HEK293 (cell line): Measurements from ENCODE around the gene GFI1.
A peak's percentile ranks its signal among the peaks of the same experiment; 100 is the strongest.

ENCODE experiments used
- CTCF ChIA-PET: fragments of 350-600 bp; formaldehyde crosslinking; extraction: SDS; loops from one replicate; lab custom pipeline; 2021; ENCODE audit warnings: antibody characterized with exemption; lab: Yijun Ruan, JAX
- POLR2A ChIA-PET: fragments of 300-600 bp; formaldehyde crosslinking; extraction: SDS; loops from one replicate; lab custom pipeline; 2020; ENCODE audit warnings: antibody characterized with exemption, inconsistent platforms; lab: Yijun Ruan, JAX
- H3K27ac ChIP-seq: fragments of 200-500 bp; sonication (Bioruptor generic); 2 replicates; pipeline ENCODE4 v1.5.1; 2014; ENCODE audit warnings: low read depth, low read length, control low read depth, inconsistent platforms; ENCODE audit errors: extremely low read depth
- H3K36me3 ChIP-seq, 2 experiments: fragments of 200-500 bp in 1 of 2; sonication (Bioruptor generic) in 1 of 2; 1 replicate in 1 of 2; 2 replicates in 1 of 2; pipeline ENCODE4 v1.5.1; 2014 to 2017; ENCODE audit warnings: inconsistent platforms in 2 of 2, low read length in 2 of 2; ENCODE audit not compliant: control insufficient read depth in 2 of 2, insufficient read depth in 1 of 2
- H3K4me1 ChIP-seq: fragments of 200-500 bp; sonication (Bioruptor generic); 2 replicates; pipeline ENCODE4 v1.5.1; 2014; ENCODE audit warnings: mild to moderate bottlenecking, low read length, inconsistent platforms; ENCODE audit not compliant: control insufficient read depth, insufficient read depth
- H3K4me3 ChIP-seq: 2 replicates; pipeline ENCODE4 v1.5.1; 2011; ENCODE audit warnings: low read depth, mild to moderate bottlenecking, control low read depth, low read length, moderate library complexity
- H3K9me3 ChIP-seq: fragments of 200-500 bp; sonication (Bioruptor generic); 2 replicates; pipeline ENCODE4 v1.5.1; 2014; ENCODE audit warnings: low read depth, low read length, inconsistent platforms; ENCODE audit not compliant: control insufficient read depth, insufficient read depth
- ATF2 ChIP-seq: fragments of 450-650 bp; formaldehyde crosslinking; IDR thresholded peaks from 2 replicates; pipeline ENCODE4 v1.5.1; 2016; ENCODE audit warnings: missing biosample characterization, missing genetic modification characterization, low read depth
- FEZF1 ChIP-seq: fragments of 450-650 bp; formaldehyde crosslinking; IDR thresholded peaks from 2 replicates; pipeline ENCODE4 v1.5.1; 2016; ENCODE audit warnings: missing biosample characterization, missing genetic modification characterization
- GFI1B ChIP-seq: fragments of 450-650 bp; formaldehyde crosslinking; IDR thresholded peaks from 2 replicates; pipeline ENCODE4 v1.5.1; 2016; ENCODE audit warnings: missing biosample characterization, missing genetic modification characterization
- KLF7 ChIP-seq: fragments of 450-650 bp; formaldehyde crosslinking; IDR thresholded peaks from 2 replicates; pipeline ENCODE4 v1.5.1; 2016; ENCODE audit warnings: missing biosample characterization, missing genetic modification characterization, borderline replicate concordance
- PRDM4 ChIP-seq: fragments of 450-650 bp; formaldehyde crosslinking; IDR thresholded peaks from 2 replicates; pipeline ENCODE4 v1.5.1; 2017; ENCODE audit warnings: missing biosample characterization, missing genetic modification characterization
- SP3 ChIP-seq: fragments of 450-650 bp; formaldehyde crosslinking; IDR thresholded peaks from 2 replicates; pipeline ENCODE4 v1.5.1; 2016; ENCODE audit warnings: missing biosample characterization, missing genetic modification characterization
- TRIM28 ChIP-seq: IDR thresholded peaks from 2 replicates; pipeline ENCODE4 v1.6.1; 2011; ENCODE audit warnings: low read length, control low read depth, borderline replicate concordance
- ZBTB17 ChIP-seq: fragments of 450-650 bp; formaldehyde crosslinking; IDR thresholded peaks from 2 replicates; pipeline ENCODE4 v1.5.1; 2016; ENCODE audit warnings: missing biosample characterization, missing genetic modification characterization
- ZBTB20 ChIP-seq: fragments of 450-650 bp; formaldehyde crosslinking; IDR thresholded peaks from 2 replicates; pipeline ENCODE4 v1.5.1; 2016; ENCODE audit warnings: missing biosample characterization, missing genetic modification characterization
- ZBTB21 ChIP-seq: fragments of 450-650 bp; formaldehyde crosslinking; IDR thresholded peaks from 2 replicates; pipeline ENCODE4 v1.5.1; 2017; ENCODE audit warnings: missing biosample characterization, missing genetic modification characterization
- ZBTB8A ChIP-seq: fragments of 450-650 bp; formaldehyde crosslinking; IDR thresholded peaks from 2 replicates; pipeline ENCODE4 v1.5.1; 2016; ENCODE audit warnings: missing biosample characterization, missing genetic modification characterization
- ZFP69B ChIP-seq: fragments of 450-650 bp; formaldehyde crosslinking; IDR thresholded peaks from 2 replicates; pipeline ENCODE4 v1.5.1; 2016; ENCODE audit warnings: missing biosample characterization, missing genetic modification characterization
- ZNF169 ChIP-seq: fragments of 450-650 bp; formaldehyde crosslinking; IDR thresholded peaks from 2 replicates; pipeline ENCODE4 v1.5.1; 2016; ENCODE audit warnings: missing biosample characterization, missing genetic modification characterization
- ZNF223 ChIP-seq: fragments of 450-650 bp; formaldehyde crosslinking; IDR thresholded peaks from 2 replicates; pipeline ENCODE4 v1.5.1; 2016; ENCODE audit warnings: missing biosample characterization, missing genetic modification characterization
- ZNF23 ChIP-seq: fragments of 450-650 bp; formaldehyde crosslinking; IDR thresholded peaks from 2 replicates; pipeline ENCODE4 v1.5.1; 2016; ENCODE audit warnings: missing biosample characterization, missing genetic modification characterization, borderline replicate concordance
- ZNF394 ChIP-seq: fragments of 450-650 bp; formaldehyde crosslinking; IDR thresholded peaks from 2 replicates; pipeline ENCODE4 v1.5.1; 2016; ENCODE audit warnings: missing biosample characterization, missing genetic modification characterization, mild to moderate bottlenecking, moderate library complexity, borderline replicate concordance
- ZNF561 ChIP-seq: fragments of 450-650 bp; IDR thresholded peaks from 2 replicates; pipeline ENCODE4 v1.5.1; 2018; ENCODE audit warnings: missing biosample characterization, missing genetic modification characterization, borderline replicate concordance
- ZNF600 ChIP-seq: fragments of 450-650 bp; formaldehyde crosslinking; IDR thresholded peaks from 2 replicates; pipeline ENCODE4 v1.5.1; 2016; ENCODE audit warnings: missing biosample characterization, missing genetic modification characterization
- ZNF610 ChIP-seq: fragments of 450-650 bp; formaldehyde crosslinking; IDR thresholded peaks from 2 replicates; pipeline ENCODE4 v1.5.1; 2016; ENCODE audit warnings: missing biosample characterization, missing genetic modification characterization, borderline replicate concordance
- ZNF660 ChIP-seq: fragments of 450-650 bp; IDR thresholded peaks from 2 replicates; pipeline ENCODE4 v1.5.1; 2018; ENCODE audit warnings: missing biosample characterization, mild to moderate bottlenecking, missing genetic modification characterization
- ZNF704 ChIP-seq: fragments of 450-650 bp; formaldehyde crosslinking; IDR thresholded peaks from 2 replicates; pipeline ENCODE4 v1.5.1; 2016; ENCODE audit warnings: missing biosample characterization, missing genetic modification characterization
- ZNF777 ChIP-seq: fragments of 450-650 bp; formaldehyde crosslinking; IDR thresholded peaks from 2 replicates; pipeline ENCODE4 v1.5.1; 2017; ENCODE audit warnings: missing biosample characterization, missing genetic modification characterization, borderline replicate concordance
- ZXDB ChIP-seq: fragments of 450-650 bp; formaldehyde crosslinking; IDR thresholded peaks from 2 replicates; pipeline ENCODE4 v1.5.1; 2016; ENCODE audit warnings: missing biosample characterization, missing genetic modification characterization
- TF ChIP-seq, protein P1 (sequence below): fragments of 450-650 bp; formaldehyde crosslinking; IDR thresholded peaks from 2 replicates; pipeline ENCODE4 v1.5.1; 2017; ENCODE audit warnings: missing biosample characterization, missing genetic modification characterization
- TF ChIP-seq, protein P2 (sequence below): fragments of 450-650 bp; formaldehyde crosslinking; IDR thresholded peaks from 2 replicates; pipeline ENCODE4 v1.5.1; 2016; ENCODE audit warnings: missing biosample characterization, missing genetic modification characterization
- TF ChIP-seq, protein P3 (sequence below): fragments of 450-650 bp; formaldehyde crosslinking; IDR thresholded peaks from 2 replicates; pipeline ENCODE4 v1.5.1; 2017; ENCODE audit warnings: missing biosample characterization, mild to moderate bottlenecking, missing genetic modification characterization, moderate library complexity

Gene GFI1

GRCh38 chr1:92486251-92487077 is at the start of gene GFI1:
Gene GFI1, minus strand, starts transcription at chr1:92486925. Its CDS starts 3,438 bp downstream, at chr1:92483487.
- Histone ChIP-seq H3K27ac (peak within 1 kb of the TSS; percentile 69; the same call in 1 of the 2 replicates), H3K4me1 (no peaks in the 10 kb centered on the region; the same call in none of the 2 replicates), H3K4me3 (peak within 1 kb of the TSS; percentile 69), H3K9me3 (no peaks in the 10 kb centered on the region), H3K36me3 (peaks cover 0 to under 1% of the 10 kb centered on the region in 2 experiments; a peak in 1 of 3 replicates)
- CTCF ChIA-PET = interaction anchor here (0.6 kb wide), 1 partner anchor 157 kb away, joined by 3 read pairs; no protein-coding TSS in a partner anchor
- POLR2A ChIA-PET = interaction anchor here (1.6 to 1.7 kb wide), 2 partner anchors 12 to 188 kb away, joined by 4 to 5 read pairs; partner anchors contain the start of genes GLMN and RPAP2
- TF ChIP-seq ZNF23 (tag by site-specific recombination) (no peak), SP3 (tag by site-specific recombination) (peak; percentile 35), ZBTB21 (no peak), ZBTB20 (tag by site-specific recombination) (peak; percentile 87), ZBTB17 (tag by site-specific recombination) (peak; percentile 63; the same call in 1 of the 2 replicates), ZBTB8A (tag by site-specific recombination) (peak; percentile 95), ZNF169 (no peak), ZXDB (tag by site-specific recombination) (peak; percentile 65), ZNF660 (tag by site-specific recombination) (peak; percentile 95), ZNF223 (tag by site-specific recombination) (no peak), PRDM4 (tag by site-specific recombination) (no peak), ZNF777 (tag by site-specific recombination) (no peak), GFI1B (tag by site-specific recombination) (no peak), TRIM28 (no peak), ZFP69B (0 out of 2 replicates have a peak, but pooled peaks have one; percentile 12), ZNF704 (tag by site-specific recombination) (no peak), ZNF394 (no peak), ZNF600 (tag by site-specific recombination) (peak; percentile 75), ZNF610 (tag by site-specific recombination) (no peak; the same call in 1 of the 2 replicates), KLF7 (tag by site-specific recombination) (no peak; the same call in 1 of the 2 replicates), ZNF561 (peak; percentile 92), ATF2 (tag by site-specific recombination) (peak; percentile 53; the same call in 1 of the 2 replicates), FEZF1 (tag by site-specific recombination) (0 out of 2 replicates have a peak, but pooled peaks have one; percentile 22)
- TF ChIP-seq, protein P1, sequence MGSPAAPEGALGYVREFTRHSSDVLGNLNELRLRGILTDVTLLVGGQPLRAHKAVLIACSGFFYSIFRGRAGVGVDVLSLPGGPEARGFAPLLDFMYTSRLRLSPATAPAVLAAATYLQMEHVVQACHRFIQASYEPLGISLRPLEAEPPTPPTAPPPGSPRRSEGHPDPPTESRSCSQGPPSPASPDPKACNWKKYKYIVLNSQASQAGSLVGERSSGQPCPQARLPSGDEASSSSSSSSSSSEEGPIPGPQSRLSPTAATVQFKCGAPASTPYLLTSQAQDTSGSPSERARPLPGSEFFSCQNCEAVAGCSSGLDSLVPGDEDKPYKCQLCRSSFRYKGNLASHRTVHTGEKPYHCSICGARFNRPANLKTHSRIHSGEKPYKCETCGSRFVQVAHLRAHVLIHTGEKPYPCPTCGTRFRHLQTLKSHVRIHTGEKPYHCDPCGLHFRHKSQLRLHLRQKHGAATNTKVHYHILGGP = no peak
- TF ChIP-seq, protein P2, sequence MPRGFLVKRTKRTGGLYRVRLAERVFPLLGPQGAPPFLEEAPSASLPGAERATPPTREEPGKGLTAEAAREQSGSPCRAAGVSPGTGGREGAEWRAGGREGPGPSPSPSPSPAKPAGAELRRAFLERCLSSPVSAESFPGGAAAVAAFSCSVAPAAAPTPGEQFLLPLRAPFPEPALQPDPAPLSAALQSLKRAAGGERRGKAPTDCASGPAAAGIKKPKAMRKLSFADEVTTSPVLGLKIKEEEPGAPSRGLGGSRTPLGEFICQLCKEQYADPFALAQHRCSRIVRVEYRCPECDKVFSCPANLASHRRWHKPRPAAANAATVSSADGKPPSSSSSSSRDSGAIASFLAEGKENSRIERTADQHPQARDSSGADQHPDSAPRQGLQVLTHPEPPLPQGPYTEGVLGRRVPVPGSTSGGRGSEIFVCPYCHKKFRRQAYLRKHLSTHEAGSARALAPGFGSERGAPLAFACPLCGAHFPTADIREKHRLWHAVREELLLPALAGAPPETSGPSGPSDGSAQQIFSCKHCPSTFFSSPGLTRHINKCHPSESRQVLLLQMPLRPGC (tag by site-specific recombination) = peak; percentile 16; the same call in 1 of the 2 replicates
- TF ChIP-seq, protein P3, sequence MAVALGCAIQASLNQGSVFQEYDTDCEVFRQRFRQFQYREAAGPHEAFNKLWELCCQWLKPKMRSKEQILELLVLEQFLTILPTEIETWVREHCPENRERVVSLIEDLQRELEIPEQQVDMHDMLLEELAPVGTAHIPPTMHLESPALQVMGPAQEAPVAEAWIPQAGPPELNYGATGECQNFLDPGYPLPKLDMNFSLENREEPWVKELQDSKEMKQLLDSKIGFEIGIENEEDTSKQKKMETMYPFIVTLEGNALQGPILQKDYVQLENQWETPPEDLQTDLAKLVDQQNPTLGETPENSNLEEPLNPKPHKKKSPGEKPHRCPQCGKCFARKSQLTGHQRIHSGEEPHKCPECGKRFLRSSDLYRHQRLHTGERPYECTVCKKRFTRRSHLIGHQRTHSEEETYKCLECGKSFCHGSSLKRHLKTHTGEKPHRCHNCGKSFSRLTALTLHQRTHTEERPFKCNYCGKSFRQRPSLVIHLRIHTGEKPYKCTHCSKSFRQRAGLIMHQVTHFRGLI = no peak
